Neural progenitor cell (in vitro differentiated cells): ENCODE data around the gene CD200R1L.

Experiments
- EZH2 ChIP-seq: fragments of 200-600 bp; sonication (generic); IDR thresholded peaks from 2 replicates; pipeline ENCODE4 v1.6.1; 2017; ENCODE audit warnings: antibody characterized with exemption, mild to moderate bottlenecking, moderate library complexity
- EZH2phosphoT487 ChIP-seq: fragments of 200-600 bp; sonication (generic); IDR thresholded peaks from 2 replicates; pipeline ENCODE4 v1.6.1; 2017; ENCODE audit warnings: antibody characterized with exemption
- TF ChIP-seq, protein P1 (sequence below): fragments of 200-600 bp; sonication (generic); IDR thresholded peaks from 2 replicates; pipeline ENCODE4 v1.5.1; 2017; ENCODE audit warnings: antibody characterized with exemption, mild to moderate bottlenecking

DNA sequence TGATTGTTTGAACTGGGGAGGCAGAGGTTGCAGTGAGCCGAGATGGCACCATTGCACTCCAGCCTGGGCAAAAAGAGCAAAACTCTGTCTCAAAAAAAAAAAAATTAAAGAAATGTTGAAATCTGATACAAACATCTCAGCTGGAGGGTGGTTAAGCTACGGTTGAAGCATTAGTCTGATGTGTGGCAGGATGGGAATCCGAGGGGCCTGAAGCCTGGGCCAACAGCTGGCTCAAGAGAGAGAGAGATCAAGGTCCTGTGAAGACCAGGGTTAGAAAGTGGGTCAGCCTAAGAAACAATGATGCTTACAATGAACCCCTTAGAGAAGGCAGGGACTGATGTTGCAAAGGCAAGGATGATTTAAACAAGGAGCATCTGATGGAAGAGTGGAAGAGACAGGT, 69.8 kb downstream of the CD200R1L start:
- TF ChIP-seq EZH2, result no peak
- TF ChIP-seq, protein P1, sequence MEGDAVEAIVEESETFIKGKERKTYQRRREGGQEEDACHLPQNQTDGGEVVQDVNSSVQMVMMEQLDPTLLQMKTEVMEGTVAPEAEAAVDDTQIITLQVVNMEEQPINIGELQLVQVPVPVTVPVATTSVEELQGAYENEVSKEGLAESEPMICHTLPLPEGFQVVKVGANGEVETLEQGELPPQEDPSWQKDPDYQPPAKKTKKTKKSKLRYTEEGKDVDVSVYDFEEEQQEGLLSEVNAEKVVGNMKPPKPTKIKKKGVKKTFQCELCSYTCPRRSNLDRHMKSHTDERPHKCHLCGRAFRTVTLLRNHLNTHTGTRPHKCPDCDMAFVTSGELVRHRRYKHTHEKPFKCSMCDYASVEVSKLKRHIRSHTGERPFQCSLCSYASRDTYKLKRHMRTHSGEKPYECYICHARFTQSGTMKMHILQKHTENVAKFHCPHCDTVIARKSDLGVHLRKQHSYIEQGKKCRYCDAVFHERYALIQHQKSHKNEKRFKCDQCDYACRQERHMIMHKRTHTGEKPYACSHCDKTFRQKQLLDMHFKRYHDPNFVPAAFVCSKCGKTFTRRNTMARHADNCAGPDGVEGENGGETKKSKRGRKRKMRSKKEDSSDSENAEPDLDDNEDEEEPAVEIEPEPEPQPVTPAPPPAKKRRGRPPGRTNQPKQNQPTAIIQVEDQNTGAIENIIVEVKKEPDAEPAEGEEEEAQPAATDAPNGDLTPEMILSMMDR, result no peak
- no peak for TF ChIP-seq EZH2phosphoT487
